B cell (primary cell): Measurements from ENCODE around the gene OAT.

Source experiments
- EZH2 ChIP-seq: IDR thresholded peaks from 2 replicates; pipeline ENCODE4 v1.6.1; 2012; ENCODE audit warnings: borderline replicate concordance, low read depth, mild to moderate bottlenecking, moderate library complexity, low read length; ENCODE audit not compliant: insufficient read depth, poor library complexity, severe bottlenecking
- TF ChIP-seq, protein P1 (sequence below): fragments of 200-600 bp; IDR thresholded peaks from one replicate; pipeline ENCODE4 v1.8.0; 2022; ENCODE audit warnings: antibody characterized with exemption, mild to moderate bottlenecking

GRCh38 chr10:124436191-124436638 is 17.5 kb upstream of the OAT start:
- TF ChIP-seq, protein P1, sequence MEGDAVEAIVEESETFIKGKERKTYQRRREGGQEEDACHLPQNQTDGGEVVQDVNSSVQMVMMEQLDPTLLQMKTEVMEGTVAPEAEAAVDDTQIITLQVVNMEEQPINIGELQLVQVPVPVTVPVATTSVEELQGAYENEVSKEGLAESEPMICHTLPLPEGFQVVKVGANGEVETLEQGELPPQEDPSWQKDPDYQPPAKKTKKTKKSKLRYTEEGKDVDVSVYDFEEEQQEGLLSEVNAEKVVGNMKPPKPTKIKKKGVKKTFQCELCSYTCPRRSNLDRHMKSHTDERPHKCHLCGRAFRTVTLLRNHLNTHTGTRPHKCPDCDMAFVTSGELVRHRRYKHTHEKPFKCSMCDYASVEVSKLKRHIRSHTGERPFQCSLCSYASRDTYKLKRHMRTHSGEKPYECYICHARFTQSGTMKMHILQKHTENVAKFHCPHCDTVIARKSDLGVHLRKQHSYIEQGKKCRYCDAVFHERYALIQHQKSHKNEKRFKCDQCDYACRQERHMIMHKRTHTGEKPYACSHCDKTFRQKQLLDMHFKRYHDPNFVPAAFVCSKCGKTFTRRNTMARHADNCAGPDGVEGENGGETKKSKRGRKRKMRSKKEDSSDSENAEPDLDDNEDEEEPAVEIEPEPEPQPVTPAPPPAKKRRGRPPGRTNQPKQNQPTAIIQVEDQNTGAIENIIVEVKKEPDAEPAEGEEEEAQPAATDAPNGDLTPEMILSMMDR, result no peak
- no peak for TF ChIP-seq EZH2
